Large intestine (tissue), 3 donors: ENCODE results near the gene EPB42. TPM values are rescaled to one million over a fixed set of nuclear protein-coding genes. Genes with fewer than 3 reads are reported as not detected.
"Not testable (repeated sequence)": the region's sequence is repeated elsewhere in the genome, so short reads cannot be mapped to it uniquely, and the experiment has no call there.

ENCODE experiments used
- DNase-seq, 2 donors: peaks; one replicate each; pipeline versions ENCODE4 v3.0.0 to v3.0.0-alpha.2; 2013
- H3K27ac ChIP-seq: one replicate; pipeline ENCODE4 v1.5.1; 2013; ENCODE audit warnings: low read length
- H3K27me3 ChIP-seq: 2 replicates; pipeline ENCODE4 v1.6.1; 2013; ENCODE audit warnings: low read length; ENCODE audit not compliant: control insufficient read depth, insufficient read depth
- H3K36me3 ChIP-seq: 2 replicates; pipeline ENCODE4 v1.6.1; 2013; ENCODE audit warnings: low read length; ENCODE audit not compliant: control insufficient read depth, insufficient read depth
- H3K4me1 ChIP-seq: one replicate; pipeline ENCODE4 v1.6.1; 2013; ENCODE audit warnings: low read length; ENCODE audit not compliant: control insufficient read depth, insufficient read depth
- H3K4me3 ChIP-seq: one replicate; pipeline ENCODE4 v1.5.1; 2013; ENCODE audit warnings: low read length
- H3K9me3 ChIP-seq: one replicate; pipeline ENCODE4 v1.6.1; 2013; ENCODE audit warnings: mild to moderate bottlenecking, low read depth, low read length, moderate library complexity; ENCODE audit not compliant: control insufficient read depth
- WGBS: methylation state at CpG from one replicate; pipeline ENCODE4 v1.1.5; 2013; ENCODE audit warnings: low lambda C conversion rate; ENCODE audit not compliant: insufficient coverage; 5-methylcytosine and 5-hydroxymethylcytosine counted together
- polyA plus RNA-seq: library from polyadenylated mRNA; unstranded; fragments of 120-200 nt; gene quantifications from one replicate; pipeline ENCODE4 v1.2.1, GENCODE V29; 2013

The EPB42 gene
- polyA plus RNA-seq, 1 donor, result 2.8 TPM

- H3K27ac ChIP-seq, result no peak overlapping the region
- H3K4me3 ChIP-seq, result no peak overlapping the region
Measured at GRCh38 chr15:43199945-43200488, 20.8 kb downstream of the EPB42 start.

GRCh38 chr15:43198992-43199391, 21.8 kb downstream of the EPB42 start:
- H3K36me3 ChIP-seq, result peaks cover 10% of the 10 kb centered on the region
- DNase-seq, result no peak
- no peaks in the 10 kb centered on the region for H3K27me3 ChIP-seq
- H3K4me1 ChIP-seq, result no peaks in the 10 kb centered on the region
- WGBS, result no CpG with 5 or more reads among the region's 3 CpGs
- H3K9me3 ChIP-seq, result peaks cover 6% of the 10 kb centered on the region
- H3K4me3 ChIP-seq, result no peak overlapping the region
- no peak overlapping the region for H3K27ac ChIP-seq

More at GRCh38 chr15:43199945-43200488, 20.8 kb downstream of the EPB42 start:
- DNase-seq, result no peak
- WGBS, result 100% methylated on average over 1 of the region's 3 CpGs
- H3K36me3 ChIP-seq, result peaks cover 10% of the 10 kb centered on the region
- H3K9me3 ChIP-seq, result peaks cover 6% of the 10 kb centered on the region
- no peaks in the 10 kb centered on the region for H3K27me3 ChIP-seq
- H3K4me1 ChIP-seq, result no peaks in the 10 kb centered on the region

GRCh38 chr15:43198556-43198955, 22.3 kb downstream of the EPB42 start:
- H3K27ac ChIP-seq, H3K27me3 ChIP-seq, H3K9me3 ChIP-seq, H3K4me1 ChIP-seq, DNase-seq, H3K36me3 ChIP-seq, H3K4me3 ChIP-seq: not testable (repeated sequence)
- 100% methylated on average over 1 of the region's 4 CpGs for WGBS

GRCh38 chr15:43197773-43198172, 23.0 kb downstream of the EPB42 start:
- not testable (repeated sequence) for H3K9me3 ChIP-seq, H3K27me3 ChIP-seq, DNase-seq, H3K27ac ChIP-seq, H3K4me1 ChIP-seq, H3K4me3 ChIP-seq
- peaks cover 12% of the 10 kb centered on the region for H3K36me3 ChIP-seq
- WGBS, result 86% methylated on average over 1 of the region's 3 CpGs

- Histone ChIP-seq H3K36me3 (peaks cover 20% of the 10 kb centered on the region), H3K4me3 (no peak overlapping the region), H3K27ac (no peak overlapping the region), H3K4me1 (no peaks in the 10 kb centered on the region), H3K9me3 (peaks cover 6% of the 10 kb centered on the region), H3K27me3 (no peaks in the 10 kb centered on the region)
- WGBS, result 100% methylated on average over 1 of the region's 10 CpGs
- no peak for DNase-seq
Measured at GRCh38 chr15:43196760-43197548, 23.9 kb downstream of the EPB42 start.

- H3K27me3 ChIP-seq, result no peaks in the 10 kb centered on the region
- no peak overlapping the region for H3K27ac ChIP-seq
- DNase-seq, result no peak
- peaks cover 40% of the 10 kb centered on the region for H3K36me3 ChIP-seq
- no CpG with 5 or more reads among the region's 2 CpGs for WGBS
- H3K9me3 ChIP-seq, result peaks cover 6% of the 10 kb centered on the region
- H3K4me1 ChIP-seq, result no peaks in the 10 kb centered on the region
- H3K4me3 ChIP-seq, result no peak overlapping the region
Measured at GRCh38 chr15:43194795-43195194, 26.0 kb downstream of the EPB42 start.

GRCh38 chr15:43193710-43194109, 27.1 kb downstream of the EPB42 start:
- Histone ChIP-seq H3K27ac (no peak overlapping the region), H3K4me3 (no peak overlapping the region), H3K27me3 (no peaks in the 10 kb centered on the region), H3K36me3 (peaks cover 47% of the 10 kb centered on the region), H3K4me1 (no peaks in the 10 kb centered on the region), H3K9me3 (peaks cover 2% of the 10 kb centered on the region)
- WGBS, result 89% methylated on average over 2 of the region's 2 CpGs
- DNase-seq, result no peak

GRCh38 chr15:43190178-43190577, 30.6 kb downstream of the EPB42 start:
- Histone ChIP-seq H3K4me3 (no peak overlapping the region), H3K9me3 (no peaks in the 10 kb centered on the region), H3K27me3 (no peaks in the 10 kb centered on the region), H3K27ac (no peak overlapping the region), H3K36me3 (peaks cover 40% of the 10 kb centered on the region), H3K4me1 (peaks cover 2% of the 10 kb centered on the region)
- no CpG with 5 or more reads among the region's 1 CpG for WGBS
- DNase-seq, result no peak

GRCh38 chr15:43189296-43189695, 31.5 kb downstream of the EPB42 start:
- Histone ChIP-seq H3K27ac (no peak overlapping the region), H3K4me1 (peaks cover 6% of the 10 kb centered on the region), H3K36me3 (peaks cover 42% of the 10 kb centered on the region), H3K27me3 (no peaks in the 10 kb centered on the region), H3K9me3 (no peaks in the 10 kb centered on the region), H3K4me3 (no peak overlapping the region)
- 100% methylated on average over 1 of the region's 2 CpGs for WGBS
- no peak for DNase-seq

GRCh38 chr15:43187544-43188155, 33.2 kb downstream of the EPB42 start:
- Histone ChIP-seq H3K27ac (no peak overlapping the region), H3K27me3 (no peaks in the 10 kb centered on the region), H3K4me3 (no peak overlapping the region), H3K9me3 (no peaks in the 10 kb centered on the region), H3K36me3 (peaks cover 43% of the 10 kb centered on the region), H3K4me1 (peaks cover 6% of the 10 kb centered on the region)
- 83% methylated on average over 1 of the region's 2 CpGs for WGBS
- DNase-seq, result peak; percentile 27 to 36
